GM18508 (cell line): ENCODE data around the gene SLC41A3.

Source experiments
- ATAC-seq: cut with Tn5 transposase; IDR thresholded peaks from one replicate; pipeline ENCODE4 v1.9.1; 2021; ENCODE audit warnings: moderate number of reproducible peaks; ENCODE audit not compliant: insufficient read depth, unreplicated experiment

The SLC41A3 gene

DNA sequence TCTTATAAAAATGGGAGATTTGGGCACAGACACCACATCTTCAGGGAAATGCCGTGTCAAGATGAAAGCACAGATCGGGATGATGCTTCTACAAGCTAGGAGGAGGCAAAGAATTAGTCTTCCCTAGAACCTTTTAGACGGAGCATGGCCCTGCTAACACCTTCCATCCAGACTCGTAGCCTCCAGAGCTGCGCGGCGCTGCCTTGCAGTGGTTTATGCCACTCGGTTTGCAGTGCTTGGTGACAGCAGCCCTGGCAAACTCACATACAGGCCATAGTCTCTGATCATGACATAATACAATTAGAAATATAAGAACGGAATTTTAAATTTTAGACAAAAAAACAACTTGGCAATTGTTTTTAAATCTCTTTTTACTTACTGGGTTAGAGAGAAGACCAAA is 37.1 kb upstream of the SLC41A3 start:
- no peak for ATAC-seq

DNA sequence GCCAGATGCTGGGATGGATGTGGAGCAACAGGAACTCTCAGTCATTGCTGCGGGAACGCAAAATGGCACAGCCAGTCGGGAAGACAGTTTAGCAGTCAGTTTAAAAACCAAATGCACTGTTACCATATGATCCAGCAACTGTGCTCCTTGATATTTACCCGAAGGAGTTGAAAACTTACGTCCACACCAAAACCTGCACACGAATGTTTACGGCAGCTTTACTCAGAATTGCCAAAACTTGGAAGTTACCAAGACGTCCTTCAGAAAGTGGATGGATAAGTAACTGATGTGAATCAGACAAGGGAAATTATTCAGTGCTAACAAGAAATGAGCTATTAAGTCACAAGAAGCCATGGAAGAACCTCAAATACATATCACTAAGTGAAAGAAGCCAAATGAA is 36.1 kb upstream of the SLC41A3 start:
- ATAC-seq: no peak

DNA sequence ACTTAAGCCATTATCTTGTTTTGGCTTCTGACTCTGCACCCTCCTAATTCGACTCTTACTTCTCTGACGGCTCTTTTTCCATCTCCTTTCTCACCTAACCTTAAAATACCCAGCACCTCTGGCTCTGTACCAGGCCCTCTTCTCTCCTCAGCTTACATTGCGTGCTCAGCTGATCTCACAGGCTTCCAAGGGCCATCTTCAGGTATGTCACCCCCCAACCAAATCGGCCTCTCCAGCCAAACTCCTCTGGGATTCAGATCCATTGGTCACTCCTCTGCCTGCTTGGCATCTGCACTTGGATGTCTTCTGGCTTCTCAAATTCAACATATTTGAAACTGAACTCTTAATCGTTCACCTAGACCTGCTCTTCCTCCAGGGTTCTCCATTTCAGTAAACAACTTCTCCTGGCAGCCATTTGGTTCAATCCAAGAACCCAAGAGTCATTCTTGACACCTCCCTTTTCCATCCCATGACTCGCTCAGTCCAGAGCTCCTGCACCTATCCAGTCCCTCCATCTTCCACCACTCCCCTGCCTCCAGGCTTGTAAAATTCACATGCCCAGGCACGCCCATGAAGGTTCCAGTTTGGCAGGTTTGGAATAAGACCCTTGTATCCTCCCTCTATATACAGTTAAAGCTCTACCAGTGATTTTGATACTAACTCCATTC is 35.2 kb upstream of the SLC41A3 start:
- no peak for ATAC-seq

DNA sequence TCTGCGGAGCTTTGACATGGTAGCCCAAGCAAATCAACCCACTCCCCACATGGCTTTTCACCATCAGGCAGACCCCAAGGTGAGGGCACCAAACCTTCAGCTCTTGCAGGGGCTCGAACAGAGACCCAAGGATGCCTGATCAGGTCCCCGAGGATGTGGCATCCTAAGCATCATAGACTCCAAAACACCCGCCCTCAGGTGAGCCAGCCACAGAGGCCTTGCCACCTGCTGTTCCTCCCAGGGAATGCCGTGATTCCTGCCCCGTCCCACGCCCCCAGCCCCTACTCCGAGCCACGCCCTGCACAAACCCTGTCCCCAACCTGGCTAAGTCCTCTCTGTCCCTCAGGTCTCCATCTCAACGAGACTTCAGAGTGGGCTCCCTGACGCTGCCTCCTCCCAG is 34.7 kb upstream of the SLC41A3 start:
- ATAC-seq: no peak

DNA sequence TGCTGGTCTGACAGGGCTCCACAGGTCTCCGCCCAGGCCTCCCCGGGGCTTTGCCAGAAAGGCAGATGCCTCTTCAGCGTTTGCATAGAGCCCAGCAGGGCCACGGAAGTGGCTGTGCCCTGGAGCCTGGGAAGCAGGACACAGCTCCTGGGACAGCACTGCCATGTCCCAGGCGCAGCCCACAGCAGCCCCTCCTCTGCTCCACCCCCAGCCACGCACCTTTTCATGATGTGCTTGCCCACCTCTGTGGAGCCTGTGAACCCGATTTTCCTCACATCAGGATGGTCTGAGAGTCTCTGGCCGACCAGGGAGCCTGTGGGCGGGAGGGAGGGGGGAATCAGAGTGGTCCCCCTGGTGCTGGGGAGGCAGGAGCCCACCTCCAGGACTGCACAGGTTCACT is 33.9 kb upstream of the SLC41A3 start:
- ATAC-seq: no peak

DNA sequence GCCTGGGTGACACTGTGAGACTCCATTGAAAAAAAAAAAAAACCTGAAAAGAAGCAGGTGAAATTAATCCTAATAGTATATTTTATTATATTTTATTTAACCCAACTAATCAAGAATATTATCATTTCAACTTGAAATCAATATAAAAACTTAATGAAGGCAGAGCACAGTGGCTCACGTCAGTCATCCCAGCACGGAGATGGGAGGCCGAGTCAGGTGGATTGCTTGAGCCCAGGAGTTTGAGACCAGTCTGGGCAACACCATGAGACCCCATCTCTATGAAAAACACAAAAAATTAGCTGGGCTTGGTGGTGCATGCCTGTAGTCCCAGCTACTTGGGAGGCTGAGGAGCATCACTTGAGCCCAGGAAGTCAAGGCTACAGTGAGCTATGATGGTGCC is 33.3 kb upstream of the SLC41A3 start:
- no peak for ATAC-seq

DNA sequence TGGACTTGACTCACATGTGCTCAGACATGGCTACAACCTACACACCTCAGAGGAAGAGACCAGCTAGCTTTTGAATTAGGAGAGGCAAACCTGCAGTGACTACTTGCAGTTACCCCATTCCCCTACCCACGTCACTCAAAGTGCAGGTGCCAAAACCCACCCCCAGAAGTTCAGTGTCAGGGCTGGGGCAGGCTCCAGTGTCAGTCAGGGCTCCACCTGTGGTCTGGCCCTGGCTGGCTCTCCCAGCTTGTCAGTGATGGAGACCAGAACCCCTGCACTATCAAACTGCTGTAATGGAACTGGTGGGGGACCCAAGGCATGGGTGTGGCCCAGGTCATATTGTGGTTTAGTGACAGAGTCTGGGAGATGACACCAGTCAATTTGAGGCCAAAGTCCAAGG is 32.6 kb upstream of the SLC41A3 start:
- no peak for ATAC-seq

DNA sequence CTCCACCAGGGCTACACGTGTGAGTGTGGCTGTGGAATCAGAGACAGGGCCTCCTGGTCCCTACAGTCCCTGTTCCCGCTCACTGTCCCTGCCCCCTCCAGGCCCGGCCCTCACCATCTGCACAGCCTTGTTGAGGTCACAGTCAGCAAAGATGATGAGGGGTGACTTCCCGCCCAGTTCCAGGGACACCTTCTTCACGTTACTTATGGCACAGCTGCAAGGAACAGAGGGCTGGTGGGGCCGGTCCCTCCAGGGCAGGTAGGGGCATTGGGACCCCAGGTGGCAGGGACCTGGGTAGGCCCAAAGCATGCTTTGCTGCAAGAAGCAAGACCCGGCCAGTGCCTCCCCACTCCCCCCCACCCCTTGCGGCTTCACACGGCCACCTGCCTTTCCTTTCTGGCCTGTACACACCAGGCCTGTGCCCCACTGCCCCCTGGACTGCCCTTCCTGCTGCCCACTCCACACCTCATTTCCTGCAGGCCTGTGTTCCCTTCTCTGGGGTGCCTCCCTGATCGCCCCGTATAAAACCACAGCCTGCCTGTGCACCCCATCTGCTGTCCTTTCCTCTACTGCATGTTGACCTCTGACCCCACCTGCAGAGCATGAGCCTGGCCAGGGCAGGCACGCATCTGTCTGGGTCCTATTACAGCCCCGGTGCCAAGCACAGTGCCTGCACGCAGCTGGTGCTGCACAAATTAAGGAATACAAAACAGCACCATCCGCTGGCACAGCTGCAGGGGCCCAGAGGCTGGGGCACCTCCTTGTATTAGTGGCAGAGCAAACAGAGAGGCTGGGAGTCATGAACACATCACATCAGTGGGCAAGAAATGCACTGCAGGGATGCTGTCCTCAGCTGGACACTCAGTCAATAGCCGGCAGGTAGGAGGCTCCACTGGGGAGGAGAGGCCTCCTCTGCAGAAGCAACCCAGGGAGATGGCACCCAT is 30.8 kb upstream of the SLC41A3 start:
- no peak for ATAC-seq

DNA sequence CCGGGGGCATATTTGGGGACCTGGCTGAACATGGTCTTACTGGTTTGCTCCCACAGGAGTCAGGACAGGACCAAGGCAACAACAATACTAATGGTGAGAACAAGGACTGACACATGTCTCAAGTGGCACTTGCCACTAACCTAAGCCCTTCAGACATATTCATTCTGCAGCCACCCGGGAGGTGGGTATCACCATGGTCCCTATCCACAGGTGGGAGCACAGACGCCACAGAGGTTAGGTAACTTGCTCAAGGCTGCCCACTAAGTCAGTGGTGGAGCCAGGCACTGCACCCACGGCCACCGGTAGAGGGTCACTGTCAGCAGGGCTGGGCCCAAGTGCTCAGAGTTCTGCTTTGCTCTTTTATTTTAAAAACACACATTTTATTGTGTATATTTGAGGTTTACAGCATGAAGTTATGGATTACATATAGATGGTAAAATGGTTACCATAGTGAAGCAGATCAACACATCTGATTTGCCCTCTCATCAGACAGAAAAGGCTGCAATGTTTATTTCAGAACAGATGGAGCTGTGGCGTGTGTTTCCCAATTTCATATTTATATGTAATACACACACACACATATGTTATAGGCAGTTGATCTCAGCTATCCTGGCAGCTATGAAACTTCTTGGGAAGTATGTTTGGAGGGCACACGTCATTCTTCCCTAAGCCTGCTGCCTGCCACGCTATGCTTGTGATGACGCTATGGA is 30.0 kb upstream of the SLC41A3 start:
- ATAC-seq: no peak

DNA sequence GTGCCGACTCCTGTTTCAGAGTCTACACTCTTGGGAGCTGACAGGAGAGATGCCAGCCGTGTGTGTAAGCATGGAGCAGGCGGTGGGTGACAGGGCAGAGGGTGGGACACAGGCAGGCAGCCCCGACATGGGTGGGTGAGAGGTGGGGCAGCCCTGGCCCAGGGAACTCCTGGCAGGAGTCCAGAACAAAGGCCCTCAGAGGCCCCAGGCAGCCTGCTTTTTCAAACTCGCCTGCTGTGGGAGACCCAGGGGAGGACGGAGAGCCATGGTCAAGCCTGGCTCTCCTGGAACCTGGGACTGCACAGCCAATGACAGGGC is 29.3 kb upstream of the SLC41A3 start:
- ATAC-seq: no peak

DNA sequence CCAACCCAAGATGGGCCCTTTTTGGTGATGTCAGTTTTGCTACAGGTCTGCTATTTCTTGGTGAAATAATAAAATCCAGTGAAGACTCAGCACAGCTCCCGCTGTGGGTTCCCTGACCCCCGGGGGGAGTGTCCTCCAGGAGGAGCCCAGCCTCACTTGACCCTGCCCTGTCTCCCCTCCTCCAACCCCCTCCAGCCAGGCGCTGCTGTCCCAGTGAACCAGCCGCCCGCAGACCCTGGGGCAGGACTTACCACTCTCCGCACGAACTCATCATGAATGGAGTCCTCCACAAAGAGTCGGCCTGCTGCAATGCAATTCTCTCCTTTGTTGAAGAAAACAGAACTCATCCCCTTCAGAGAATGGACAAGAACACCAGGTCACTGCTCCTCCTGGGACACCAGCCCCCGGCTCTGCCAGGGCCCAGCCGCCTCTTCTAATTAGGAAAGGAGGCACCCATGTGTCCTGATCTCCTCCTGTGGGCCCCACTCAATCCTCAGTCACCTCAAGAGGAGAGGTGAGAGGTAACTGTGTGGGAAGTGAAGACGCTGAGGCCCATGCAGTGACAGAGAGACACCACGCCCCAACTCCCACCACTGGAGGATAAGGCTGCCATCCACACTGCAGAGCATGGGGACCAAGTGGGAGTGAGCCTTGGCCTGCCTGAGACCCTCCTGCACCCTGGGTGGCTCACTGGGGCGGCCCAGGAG is 28.8 kb upstream of the SLC41A3 start:
- no peak for ATAC-seq

DNA sequence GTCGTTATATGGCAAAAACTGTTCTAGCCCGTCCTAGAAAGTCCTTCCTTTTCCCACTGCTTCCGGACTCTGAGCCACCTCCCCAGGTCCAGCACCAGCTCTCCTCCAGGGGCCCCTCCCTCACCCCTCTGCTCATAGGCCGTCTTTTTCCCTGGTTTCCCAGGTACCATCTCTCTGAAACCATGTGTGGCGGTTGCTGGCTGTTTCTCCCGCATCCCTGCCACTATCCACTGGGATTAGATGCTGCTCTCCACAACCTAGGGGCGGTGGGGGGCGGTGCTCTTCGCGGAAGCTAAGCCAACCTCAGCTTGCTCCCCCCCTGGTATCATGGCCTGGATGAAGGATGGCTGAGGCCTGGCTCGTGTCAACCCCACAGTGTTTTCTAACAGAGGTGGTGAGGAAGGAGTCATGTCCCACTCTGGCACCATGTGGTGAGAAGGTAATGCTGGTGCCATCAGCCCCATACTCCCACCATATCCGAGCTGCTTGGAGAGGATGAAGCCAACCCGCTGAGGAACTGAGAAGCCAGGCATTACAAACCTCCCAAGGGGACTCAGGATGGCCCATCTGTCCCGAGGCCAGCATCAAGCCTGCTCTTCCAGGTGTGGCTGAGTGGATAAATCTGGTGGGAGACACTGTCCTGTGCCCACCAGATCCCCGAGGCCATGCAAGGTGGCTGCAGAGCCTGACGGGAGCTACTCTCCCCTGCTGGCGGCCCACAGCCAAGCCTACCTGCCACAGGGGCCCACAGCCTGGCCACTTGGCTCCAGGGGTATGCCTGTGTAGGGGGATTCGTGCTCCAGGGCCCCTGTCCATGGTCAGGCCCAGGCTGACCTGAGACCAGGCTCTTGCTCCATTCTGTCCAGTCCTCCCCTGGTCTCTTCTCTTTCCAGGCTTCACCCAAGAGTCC is 27.9 kb upstream of the SLC41A3 start:
- ATAC-seq: no peak

DNA sequence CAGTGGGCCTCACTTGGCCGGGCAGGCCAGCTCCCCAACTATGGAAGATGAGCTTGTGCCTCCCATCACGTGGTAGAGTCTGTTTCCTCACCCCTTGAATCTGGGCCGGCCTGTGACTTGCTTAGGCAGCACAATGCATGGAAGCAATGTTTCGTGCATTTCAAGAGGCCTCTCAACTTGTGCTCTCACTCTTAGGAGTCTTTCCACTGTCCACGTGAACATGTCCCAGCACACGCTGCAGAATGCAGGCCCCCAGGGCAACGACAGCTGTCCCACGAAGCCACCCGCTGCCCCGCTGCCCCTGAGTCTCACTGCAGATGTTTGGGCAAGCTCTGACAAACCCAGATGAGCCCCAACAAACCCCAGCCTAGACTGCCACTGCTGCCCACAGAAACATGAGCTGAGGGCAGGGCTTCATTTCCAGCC is 27.2 kb upstream of the SLC41A3 start:
- no peak for ATAC-seq

DNA sequence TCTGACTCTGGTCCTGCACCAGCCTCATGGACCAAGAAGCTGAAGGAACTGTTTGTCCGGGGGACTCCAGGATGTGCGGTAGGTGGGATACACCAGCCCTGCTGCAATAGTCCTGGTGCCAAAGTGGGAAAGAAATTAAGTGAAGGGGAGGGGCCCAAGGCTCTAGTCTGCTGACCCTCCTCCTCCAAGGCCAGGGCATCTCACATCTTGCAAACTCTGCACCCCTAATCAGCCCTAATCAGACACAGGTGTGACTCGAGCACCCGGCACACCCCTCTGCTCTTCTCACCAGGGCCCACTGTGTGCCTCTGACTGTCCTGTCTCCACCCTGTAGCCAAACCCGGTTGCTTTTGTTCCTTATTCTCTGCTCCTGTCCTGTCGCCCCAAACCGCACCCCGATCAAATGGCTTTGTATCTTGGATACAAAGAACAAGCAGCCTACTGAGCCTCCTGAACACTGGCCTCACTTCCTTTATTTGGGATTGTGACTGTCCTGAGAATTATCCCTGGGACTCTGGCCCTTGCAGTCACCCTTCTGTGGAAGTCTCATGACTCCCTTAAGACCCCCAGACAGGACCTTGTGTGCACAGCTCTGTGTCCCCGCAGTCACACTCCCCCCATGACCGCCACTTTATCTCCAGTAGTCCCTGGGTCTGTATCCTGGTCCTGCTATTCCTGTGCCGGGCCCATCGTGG is 26.7 kb upstream of the SLC41A3 start:
- ATAC-seq: no peak

DNA sequence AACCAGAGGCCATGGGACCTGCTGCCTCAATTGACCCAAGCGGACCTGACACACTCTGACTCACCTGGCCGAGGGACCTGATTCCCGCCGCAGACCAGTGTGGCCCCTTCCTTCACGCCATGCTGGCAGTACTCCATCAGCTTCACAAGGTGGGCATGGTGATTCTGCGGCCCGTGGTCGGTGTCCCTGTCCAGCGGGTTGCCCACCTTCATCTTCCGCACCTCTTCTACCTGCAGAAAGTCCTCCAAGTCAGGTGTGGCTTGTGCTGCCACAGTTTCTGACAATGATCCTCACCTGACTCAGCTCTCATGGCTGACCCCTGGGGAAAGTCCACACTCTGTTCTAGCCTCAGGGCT is 25.9 kb upstream of the SLC41A3 start:
- ATAC-seq: no peak

DNA sequence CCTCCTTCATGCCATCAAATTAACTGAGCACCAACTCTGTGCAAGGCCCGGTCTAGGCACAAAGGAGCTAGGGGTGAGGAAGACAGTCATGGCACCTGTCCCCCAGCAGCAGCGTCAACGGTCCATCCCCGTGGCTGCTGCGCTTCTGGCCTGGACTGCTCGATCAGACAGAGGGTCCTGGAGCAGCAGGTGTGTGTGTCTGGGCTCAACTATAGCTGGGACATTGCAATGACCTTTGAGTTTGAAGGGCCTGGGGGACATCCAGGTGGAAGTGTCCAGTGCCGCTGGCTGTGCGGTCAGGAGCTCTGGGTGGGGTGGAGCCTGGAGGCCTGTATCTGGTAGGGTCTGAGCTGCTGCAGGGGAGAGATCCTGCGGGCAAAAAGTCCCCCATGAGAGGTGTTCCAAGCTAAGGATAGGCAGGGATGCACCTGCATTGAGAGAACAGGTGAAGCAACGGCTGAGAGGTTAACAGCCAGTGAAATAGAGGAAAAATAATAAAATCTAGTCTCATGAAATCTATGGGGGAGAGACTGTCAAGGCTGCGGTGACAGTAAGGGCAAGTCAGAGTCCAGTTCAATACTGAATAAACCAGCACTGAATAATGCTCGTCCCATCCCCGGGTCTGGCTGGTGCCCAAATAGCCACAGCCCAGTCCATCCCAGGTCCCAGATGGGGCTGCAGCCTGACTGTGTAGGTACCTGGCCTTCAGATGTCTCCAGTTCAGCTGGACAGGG is 25.4 kb upstream of the SLC41A3 start:
- ATAC-seq: no peak

DNA sequence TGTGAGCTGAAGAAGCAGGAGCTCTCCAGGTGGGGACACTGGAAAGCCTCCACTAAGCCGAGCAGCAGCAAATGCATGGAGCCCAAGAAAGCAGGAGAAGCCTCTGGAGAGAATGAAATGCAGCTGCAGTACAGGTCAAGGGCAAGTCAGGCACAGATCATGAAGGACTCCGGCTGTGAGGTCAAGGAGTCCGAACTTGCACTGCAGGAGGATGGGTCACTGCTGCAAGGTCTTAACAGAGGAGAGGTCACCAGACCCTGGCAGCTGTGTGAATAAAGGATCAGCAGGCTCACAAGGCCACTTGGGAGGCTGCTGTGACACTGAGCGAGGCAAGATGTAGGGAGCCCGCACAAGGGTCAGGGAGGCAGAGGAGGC is 24.7 kb upstream of the SLC41A3 start:
- no peak for ATAC-seq

DNA sequence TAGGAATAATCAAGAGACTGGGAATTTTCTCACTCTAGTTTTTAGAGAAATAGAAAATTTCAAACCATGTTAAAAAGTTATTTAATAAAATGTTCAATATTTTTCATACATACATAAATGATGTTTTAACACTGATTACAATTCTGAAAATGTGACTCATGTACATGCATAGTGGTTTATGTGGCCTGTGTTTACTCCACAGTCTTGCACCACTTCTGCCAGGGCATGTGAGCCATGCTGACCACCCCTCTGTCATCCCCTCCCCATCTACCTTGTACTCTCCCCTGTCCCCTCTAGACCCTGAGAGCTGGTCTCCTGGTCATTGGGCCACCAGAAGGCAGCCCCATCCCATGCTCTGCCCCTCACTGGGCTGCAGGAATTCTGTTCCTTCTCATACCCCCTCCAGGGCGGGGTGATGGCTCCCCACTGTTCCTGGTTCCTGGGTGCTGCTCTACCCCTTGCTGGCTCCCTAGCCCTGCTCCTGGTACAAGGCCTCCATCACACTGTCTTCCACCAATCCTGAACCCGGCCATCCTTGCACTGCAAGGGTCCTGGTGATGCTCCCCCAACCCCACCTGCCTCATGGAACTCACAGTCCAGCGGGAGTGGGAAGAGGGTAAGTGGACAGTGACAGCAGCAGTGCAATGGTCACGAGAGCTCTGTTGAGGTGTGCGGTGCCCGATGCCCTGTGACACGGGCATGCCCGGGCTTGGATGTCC is 24.2 kb upstream of the SLC41A3 start:
- ATAC-seq: no peak
